Esophagus (tissue), 2 donors: ENCODE data around the gene P3H2. TPM values are rescaled to one million over a fixed set of nuclear protein-coding genes. Genes with fewer than 3 reads are reported as not detected.
"Not testable (repeated sequence)": the region's sequence is repeated elsewhere in the genome, so short reads cannot be mapped to it uniquely, and the experiment has no call there.

ENCODE experiments used
- H3K27ac ChIP-seq, 2 donors: one replicate each; pipeline ENCODE4 v1.5.1; 2013; ENCODE audit warnings: low read depth in 2 of 2, mild to moderate bottlenecking in 2 of 2, inconsistent platforms in 1 of 2, low read length in 1 of 2, moderate library complexity in 1 of 2
- H3K27me3 ChIP-seq, 2 donors: one replicate each; pipeline ENCODE4 v1.6.1; 2013; ENCODE audit warnings: low read length in 2 of 2, control low read depth in 1 of 2, mild to moderate bottlenecking in 1 of 2; ENCODE audit not compliant: insufficient read depth in 2 of 2, control insufficient read depth in 1 of 2
- H3K36me3 ChIP-seq, 2 donors: one replicate each; pipeline ENCODE4 v1.6.1; 2013; ENCODE audit warnings: low read length in 1 of 2; ENCODE audit not compliant: control insufficient read depth in 2 of 2, insufficient read depth in 2 of 2
- H3K4me1 ChIP-seq, 2 donors: one replicate each; pipeline ENCODE4 v1.6.1; 2013; ENCODE audit warnings: low read length in 1 of 2; ENCODE audit not compliant: control insufficient read depth in 2 of 2, insufficient read depth in 2 of 2
- H3K4me3 ChIP-seq, 2 donors: one replicate each; pipeline ENCODE4 v1.5.1; 2013; ENCODE audit warnings: low read length in 2 of 2, mild to moderate bottlenecking in 2 of 2, low read depth in 1 of 2, moderate library complexity in 1 of 2
- H3K9me3 ChIP-seq, 2 donors: one replicate each; pipeline ENCODE4 v1.6.1; 2013; ENCODE audit warnings: mild to moderate bottlenecking in 2 of 2, low read depth in 1 of 2, low read length in 1 of 2, moderate library complexity in 1 of 2; ENCODE audit not compliant: control insufficient read depth in 2 of 2, insufficient read depth in 1 of 2
- WGBS, 2 donors: extraction: QIAGEN DNeasy Blood & Tissue Kit; methylation state at CpG; one replicate each; pipeline ENCODE4 v1.1.7; 2013; 5-methylcytosine and 5-hydroxymethylcytosine counted together
- polyA plus RNA-seq, 2 donors: library from polyadenylated mRNA; stranded (reverse); fragments of 200-250 nt; gene quantifications; one replicate each; pipeline ENCODE4 v1.2.3, GENCODE V29; 2013
- donor health status: healthy with polysubstance abuse.
- donor health status: Bipolar disorder and iron deficiency.

The P3H2 gene
- 1 to 10 TPM; 4.9 to 9.8 TPM for polyA plus RNA-seq

GRCh38 chr3:190120269-190121060 is at the start of gene P3H2:
Gene P3H2 (minus strand): TSS chr3:190120897. CDS start chr3:190120731, 166 bp downstream.
- Histone ChIP-seq H3K36me3 (no peaks in the 10 kb centered on the region), H3K27me3 (no peaks in the 10 kb centered on the region), H3K27ac (peak within 1 kb of the TSS; percentile 60 to 63), H3K9me3 (no peaks in the 10 kb centered on the region), H3K4me3 (peak within 1 kb of the TSS; percentile 71 to 85), H3K4me1 (peaks cover 0 to 3% of the 10 kb centered on the region in 2 donors)
- 1% methylated on average over 82 to 100 of the region's 100 CpGs for WGBS, 2 donors

- 55 to 59% methylated on average over 2 of the region's 2 CpGs for WGBS, 2 donors
- Histone ChIP-seq H3K4me3 (no peak overlapping the region), H3K36me3 (no peaks in the 10 kb centered on the region), H3K27ac (no peak overlapping the region), H3K9me3 (no peaks in the 10 kb centered on the region), H3K27me3 (no peaks in the 10 kb centered on the region), H3K4me1 (no peaks in the 10 kb centered on the region)
Measured at GRCh38 chr3:190169877-190170276, 49.2 kb upstream of the P3H2 start.

- WGBS, 2 donors, result 68 to 72% methylated on average over 4 of the region's 4 CpGs
- no peak overlapping the region for H3K4me3 ChIP-seq
Measured at GRCh38 chr3:190169243-190169642, 48.5 kb upstream of the P3H2 start.

GRCh38 chr3:190167936-190168680 is 47.4 kb upstream of the P3H2 start:
- no peaks in the 10 kb centered on the region for H3K9me3 ChIP-seq
- WGBS, 2 donors, result 76 to 82% methylated on average over 6 of the region's 6 CpGs
- no peaks in the 10 kb centered on the region for H3K27me3 ChIP-seq
- no peaks in the 10 kb centered on the region for H3K36me3 ChIP-seq
- no peak overlapping the region for H3K27ac ChIP-seq
- no peaks in the 10 kb centered on the region for H3K4me1 ChIP-seq
- H3K4me3 ChIP-seq, result no peak overlapping the region

More at GRCh38 chr3:190169243-190169642, 48.5 kb upstream of the P3H2 start:
- no peaks in the 10 kb centered on the region for H3K36me3 ChIP-seq
- no peaks in the 10 kb centered on the region for H3K4me1 ChIP-seq
- H3K27me3 ChIP-seq, result no peaks in the 10 kb centered on the region
- no peaks in the 10 kb centered on the region for H3K9me3 ChIP-seq
- H3K27ac ChIP-seq, result no peak overlapping the region

- Histone ChIP-seq H3K9me3 (no peaks in the 10 kb centered on the region), H3K27ac (no peak overlapping the region), H3K27me3 (no peaks in the 10 kb centered on the region), H3K4me3 (no peak overlapping the region), H3K4me1 (no peaks in the 10 kb centered on the region), H3K36me3 (no peaks in the 10 kb centered on the region)
- 86 to 89% methylated on average over 4 of the region's 4 CpGs for WGBS, 2 donors
Measured at GRCh38 chr3:190166948-190167347, 46.3 kb upstream of the P3H2 start.

GRCh38 chr3:190165253-190165652 is 44.6 kb upstream of the P3H2 start:
- Histone ChIP-seq H3K27me3 (no peaks in the 10 kb centered on the region), H3K4me3 (no peak overlapping the region), H3K9me3 (no peaks in the 10 kb centered on the region), H3K27ac (no peak overlapping the region), H3K36me3 (no peaks in the 10 kb centered on the region), H3K4me1 (no peaks in the 10 kb centered on the region)

GRCh38 chr3:190162013-190162412 is 41.3 kb upstream of the P3H2 start:
- H3K27ac ChIP-seq, result not testable (repeated sequence)

GRCh38 chr3:190159902-190160435 is 39.3 kb upstream of the P3H2 start:
- Histone ChIP-seq H3K9me3 (no peaks in the 10 kb centered on the region), H3K4me3 (no peak overlapping the region), H3K27ac (no peak overlapping the region), H3K4me1 (no peaks in the 10 kb centered on the region), H3K36me3 (no peaks in the 10 kb centered on the region), H3K27me3 (no peaks in the 10 kb centered on the region)
- 83 to 84% methylated on average over 5 of the region's 5 CpGs for WGBS, 2 donors

More at GRCh38 chr3:190162013-190162412, 41.3 kb upstream of the P3H2 start:
- not testable (repeated sequence) for H3K9me3 ChIP-seq, H3K36me3 ChIP-seq, H3K27me3 ChIP-seq, H3K4me3 ChIP-seq, H3K4me1 ChIP-seq
- WGBS, 2 donors, result 83 to 93% methylated on average over 8 to 9 of the region's 9 CpGs

- Histone ChIP-seq H3K27me3 (no peaks in the 10 kb centered on the region), H3K36me3 (no peaks in the 10 kb centered on the region), H3K9me3 (no peaks in the 10 kb centered on the region), H3K4me1 (no peaks in the 10 kb centered on the region), H3K27ac (no peak overlapping the region), H3K4me3 (no peak overlapping the region)
- WGBS, 2 donors, result 42 to 60% methylated on average over 2 of the region's 2 CpGs
Measured at GRCh38 chr3:190158261-190158660, 37.6 kb upstream of the P3H2 start.
